HG03060 (cell line): ENCODE data around the gene CRP.
"Not testable (repeated sequence)": the region's sequence is repeated elsewhere in the genome, so short reads cannot be mapped to it uniquely, and the experiment has no call there.

Experiments
- ATAC-seq: cut with Tn5 transposase; IDR thresholded peaks from one replicate; pipeline ENCODE4 v1.9.1; 2021; ENCODE audit warnings: low read depth, moderate number of reproducible peaks; ENCODE audit not compliant: unreplicated experiment

Gene CRP, protein sequence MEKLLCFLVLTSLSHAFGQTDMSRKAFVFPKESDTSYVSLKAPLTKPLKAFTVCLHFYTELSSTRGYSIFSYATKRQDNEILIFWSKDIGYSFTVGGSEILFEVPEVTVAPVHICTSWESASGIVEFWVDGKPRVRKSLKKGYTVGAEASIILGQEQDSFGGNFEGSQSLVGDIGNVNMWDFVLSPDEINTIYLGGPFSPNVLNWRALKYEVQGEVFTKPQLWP

DNA sequence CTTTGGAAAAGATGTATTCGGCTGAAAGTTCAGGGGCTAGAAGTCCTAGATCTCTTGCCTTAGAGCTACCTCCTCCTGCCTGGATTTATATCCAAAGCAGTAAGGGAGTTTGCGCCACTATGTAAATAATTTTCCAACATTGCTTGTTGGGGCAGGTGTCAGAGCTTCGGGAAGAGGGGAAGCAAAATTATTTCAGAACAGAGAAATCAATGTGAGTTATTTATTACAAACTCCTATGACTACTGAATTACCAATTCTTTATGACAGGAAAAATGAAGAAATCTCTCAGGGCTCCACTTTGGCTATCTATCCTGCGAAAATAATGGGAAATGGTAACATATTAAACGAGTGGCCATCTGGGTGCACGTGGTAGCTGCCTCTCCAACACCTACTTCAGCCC lies at the start of gene CRP:
Gene CRP (minus strand): TSS at position 61 of the 400 bp plus-strand sequence. CDS start 104 bp downstream, outside the sequence.
- ATAC-seq, result no peak

DNA sequence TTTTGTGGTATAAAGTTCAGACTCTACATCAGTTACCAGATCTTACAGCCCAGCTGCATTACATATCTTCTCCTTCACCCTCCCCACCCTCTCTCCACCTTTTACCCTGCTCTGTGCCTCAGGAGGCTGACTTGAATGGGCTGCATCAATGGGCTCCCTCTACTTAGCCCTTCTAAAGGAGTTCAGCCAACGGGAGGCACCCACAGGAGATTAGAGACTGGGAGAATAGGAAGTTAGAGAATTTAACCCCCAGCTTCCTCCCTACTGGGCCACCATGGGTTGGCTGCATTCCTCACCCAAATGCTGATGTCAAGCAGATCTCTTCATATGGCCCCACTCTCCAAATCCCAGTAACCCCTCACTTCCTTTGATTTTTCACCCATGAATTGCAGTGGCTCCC lies 49.3 kb upstream of the CRP start:
- ATAC-seq, result no peak

GRCh38 chr1:159756397-159756796 lies 42.0 kb upstream of the CRP start:
- no peak for ATAC-seq

GRCh38 chr1:159755451-159756007 lies 41.1 kb upstream of the CRP start:
- ATAC-seq, result no peak

- no peak for ATAC-seq
Measured at GRCh38 chr1:159753386-159753785, 39.0 kb upstream of the CRP start.

- no peak for ATAC-seq
Measured at GRCh38 chr1:159752135-159752580, 37.8 kb upstream of the CRP start.

GRCh38 chr1:159751031-159751430 lies 36.6 kb upstream of the CRP start:
- ATAC-seq, result no peak

GRCh38 chr1:159750621-159751020 lies 36.2 kb upstream of the CRP start:
- no peak for ATAC-seq

DNA sequence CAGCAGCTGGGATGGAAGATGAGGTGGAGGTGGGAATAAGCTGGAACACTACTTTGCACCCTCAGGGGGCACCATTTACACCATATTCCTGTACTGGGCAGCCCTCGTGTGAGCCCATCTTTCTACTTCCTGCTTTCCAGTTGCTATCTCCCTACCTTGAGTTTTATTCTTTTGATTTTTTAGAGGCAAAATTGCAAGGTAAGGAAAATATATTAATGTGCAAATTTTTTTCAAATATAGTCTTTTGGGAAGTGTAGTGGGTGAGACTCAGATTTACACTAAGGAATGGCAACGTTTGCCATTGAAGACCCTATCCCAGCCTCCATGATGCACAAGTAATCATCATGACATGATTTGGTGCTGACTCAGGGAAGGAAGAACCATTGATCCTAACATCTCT lies 35.2 kb upstream of the CRP start:
- no peak for ATAC-seq

- no peak for ATAC-seq
Measured at GRCh38 chr1:159748370-159748769, 34.0 kb upstream of the CRP start.

- no peak for ATAC-seq
Measured at GRCh38 chr1:159746666-159747065, 32.3 kb upstream of the CRP start.

DNA sequence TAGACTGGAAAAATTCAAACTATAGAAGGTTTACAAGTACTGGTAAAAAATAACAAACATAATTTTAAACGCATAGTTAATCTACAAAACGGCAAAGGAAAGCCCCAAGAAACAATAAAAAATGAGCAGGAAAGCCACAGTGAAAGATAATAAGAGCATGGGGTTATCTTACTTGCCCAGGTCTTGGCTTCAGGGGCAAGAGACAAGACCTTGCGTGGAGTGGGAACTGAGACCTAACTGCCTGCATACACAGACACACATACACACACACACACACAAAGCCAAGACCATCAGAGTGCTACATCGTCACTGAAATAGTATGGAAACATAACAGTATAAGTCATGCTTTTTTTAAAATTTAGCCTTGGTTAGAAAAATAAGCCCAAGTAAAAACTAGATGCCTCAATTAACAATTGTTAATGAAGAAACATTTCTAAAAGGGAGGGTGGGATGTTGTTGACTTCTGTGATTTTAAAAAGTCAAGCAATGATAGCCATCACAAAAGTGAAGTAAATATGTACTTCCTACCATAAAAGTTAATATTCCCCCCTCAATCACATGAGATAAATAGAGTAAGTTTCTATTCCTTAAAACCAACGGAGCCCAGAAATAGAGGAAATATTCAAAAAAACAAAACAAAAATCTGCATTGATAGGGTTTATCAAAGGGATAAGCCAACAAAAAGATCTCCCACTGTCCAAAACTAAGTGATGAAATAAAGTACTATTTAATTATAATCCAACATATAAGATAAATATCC lies 29.4 kb upstream of the CRP start:
- ATAC-seq, result no peak

DNA sequence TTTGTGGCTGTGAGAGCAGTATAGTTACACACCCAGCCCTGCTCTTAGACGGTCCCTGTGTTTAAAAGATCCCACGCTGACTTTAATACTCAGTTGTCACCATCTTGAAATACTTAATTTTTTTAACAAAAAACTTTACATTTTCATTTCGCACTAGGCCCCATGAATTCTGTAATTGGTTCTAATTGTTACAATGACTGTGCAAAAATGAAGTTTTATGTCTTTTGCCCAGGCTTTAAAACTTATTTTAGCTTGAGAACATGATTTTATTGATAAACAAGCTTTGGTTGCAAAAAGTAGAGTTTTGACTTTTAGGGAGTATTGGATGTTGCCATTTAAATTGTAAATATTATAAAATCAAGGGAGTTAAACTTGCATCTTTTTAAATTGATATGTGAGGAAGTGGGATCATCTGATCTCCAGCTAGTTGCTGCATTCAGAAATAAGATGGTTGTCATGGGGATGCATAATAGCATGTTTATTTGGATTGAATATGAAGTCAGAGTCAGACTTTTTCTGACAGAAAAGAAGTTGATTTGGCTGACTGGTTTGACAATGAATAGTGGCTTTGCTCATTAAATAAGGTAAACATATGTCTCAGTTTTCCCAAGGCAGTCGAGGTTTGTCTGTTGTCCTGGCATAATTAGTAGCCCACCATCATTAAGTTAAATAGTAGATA lies 23.0 kb upstream of the CRP start:
- ATAC-seq, result no peak

DNA sequence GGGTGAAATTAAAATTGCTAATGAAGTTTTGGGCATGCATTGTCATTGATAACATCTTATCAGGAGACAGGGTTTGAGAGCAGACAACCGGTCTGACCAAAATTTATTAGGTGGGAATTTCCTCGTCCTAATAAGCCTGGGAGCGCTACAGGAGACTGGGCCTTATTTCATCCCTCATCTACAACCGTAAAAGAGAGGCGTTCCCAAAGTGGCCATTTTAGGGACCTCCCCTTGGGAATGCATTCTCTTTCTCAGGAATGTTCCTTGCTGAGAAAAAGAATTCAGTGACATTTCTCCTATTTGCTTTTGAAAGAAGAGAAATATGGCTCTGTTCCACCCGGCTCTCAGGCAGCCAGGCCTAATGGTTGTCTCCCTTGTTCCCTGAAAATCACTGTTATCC lies 8.8 kb upstream of the CRP start:
- ATAC-seq, result not testable (repeated sequence)

DNA sequence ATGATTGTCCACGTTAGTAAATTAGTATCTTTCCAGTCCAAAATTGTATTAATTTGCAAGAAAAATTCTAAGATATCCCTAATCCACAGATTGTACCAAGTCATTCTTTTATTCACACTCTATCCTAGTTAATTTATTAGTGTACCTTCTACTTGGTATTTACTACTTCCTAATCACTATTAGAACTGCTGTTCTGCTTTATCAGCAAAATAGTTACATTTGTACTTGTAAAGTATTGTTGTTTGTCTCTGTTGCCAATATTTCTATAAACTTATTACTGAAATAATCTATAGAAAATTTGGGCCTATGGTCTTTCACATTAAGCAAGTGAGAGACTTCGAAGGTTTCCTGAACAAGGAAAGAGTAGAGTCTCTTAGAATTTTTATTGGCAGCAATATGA lies 5.6 kb upstream of the CRP start:
- no peak for ATAC-seq

DNA sequence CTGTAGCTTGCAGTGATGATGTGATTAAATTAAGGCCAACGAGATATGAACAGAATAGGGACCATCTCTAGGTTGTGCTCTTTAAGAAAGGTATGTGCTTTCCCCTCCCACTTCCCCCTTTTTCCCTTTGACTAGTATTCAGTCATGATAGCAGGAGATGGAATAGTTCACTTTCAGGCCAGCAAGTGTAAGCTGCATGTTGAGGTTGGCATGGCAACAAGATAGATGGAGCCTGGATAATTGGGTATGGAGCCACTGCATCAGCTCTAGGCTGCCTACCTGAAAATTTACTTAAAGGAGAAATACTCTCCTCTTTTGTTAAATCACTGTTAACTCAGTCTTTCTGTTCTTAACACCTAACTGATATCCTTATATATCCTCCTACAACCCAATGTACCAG lies 1.5 kb upstream of the CRP start:
- no peak for ATAC-seq

DNA sequence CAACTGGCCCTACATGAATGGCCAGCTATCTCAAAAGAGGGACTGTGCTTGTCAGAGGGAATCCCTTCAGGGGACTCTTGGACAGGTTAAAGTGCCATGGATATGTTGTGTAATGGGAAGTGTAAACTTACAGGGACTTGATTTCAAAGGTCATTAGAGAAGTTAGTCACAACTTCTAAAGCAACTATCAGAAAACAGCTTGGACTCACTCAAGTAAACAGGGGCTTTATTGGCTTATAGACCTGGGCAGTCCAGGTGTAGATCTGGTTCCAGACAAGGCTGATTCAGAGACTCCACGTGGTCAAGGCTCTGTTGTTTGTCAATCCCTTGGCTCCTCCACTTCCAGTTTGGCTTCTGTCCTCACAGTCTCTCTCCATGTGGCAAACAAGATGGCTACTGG lies 2.3 kb downstream of the CRP start:
- no peak for ATAC-seq

DNA sequence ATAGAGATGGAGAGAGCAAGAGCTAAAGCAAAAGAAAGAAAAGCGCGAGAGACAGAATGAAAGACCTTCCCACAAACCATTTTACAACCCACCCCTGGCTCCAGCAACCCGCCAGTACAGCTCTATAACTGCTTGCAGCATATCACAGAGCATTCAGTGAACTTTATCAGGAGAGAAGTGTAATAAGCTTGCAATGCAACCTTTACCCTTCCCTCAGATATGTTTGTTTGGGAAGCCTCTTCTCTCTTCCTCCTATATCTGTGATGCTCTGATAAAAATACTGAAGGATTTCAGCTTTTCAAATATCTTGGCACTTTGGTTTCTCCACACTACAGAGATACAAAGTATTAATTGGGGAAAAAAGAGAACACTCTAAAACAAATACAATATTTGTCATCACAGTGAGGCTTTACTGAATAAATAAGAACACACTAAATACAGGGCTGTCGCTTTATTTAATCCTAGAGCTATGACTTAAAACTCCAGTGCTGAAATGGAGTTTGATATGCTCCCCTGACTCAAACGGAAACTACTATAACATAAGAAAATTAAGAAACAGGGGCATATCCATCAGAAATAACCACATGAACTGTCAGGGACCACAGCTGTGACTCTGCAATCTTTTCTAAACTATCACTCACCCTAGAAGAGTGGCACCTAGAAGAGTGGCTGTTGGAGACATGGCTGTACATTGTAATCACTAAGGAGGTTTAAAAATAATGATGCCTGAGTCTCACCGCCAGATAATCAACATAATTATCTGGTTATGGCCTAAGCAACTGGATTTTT lies 6.7 kb downstream of the CRP start:
- no peak for ATAC-seq

DNA sequence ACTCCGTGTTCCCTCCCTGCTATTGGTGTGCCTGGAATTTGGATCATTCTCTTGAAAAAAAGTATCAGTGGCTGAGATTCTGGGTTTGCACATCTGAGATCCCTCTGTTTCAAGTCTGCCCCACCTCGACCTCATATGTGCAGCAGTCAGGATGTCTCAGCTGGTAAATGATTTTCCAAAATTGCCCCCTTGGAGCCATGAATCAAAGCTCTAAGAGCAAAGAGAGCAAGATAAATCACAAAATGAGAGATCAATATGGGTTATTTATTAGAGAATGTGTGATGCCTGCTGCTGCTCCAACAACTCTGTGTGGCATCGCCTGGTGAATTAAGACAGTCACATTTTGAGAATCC lies 8.5 kb downstream of the CRP start:
- ATAC-seq, result no peak

- ATAC-seq, result no peak
Measured at GRCh38 chr1:159705251-159705903, 9.0 kb downstream of the CRP start.
